Left lobe of liver (tissue), 2 donors: Measurements from ENCODE around the gene CHD9NB. TPM values are rescaled to one million over a fixed set of nuclear protein-coding genes. Genes with fewer than 3 reads are reported as not detected.
A peak's percentile ranks its signal among the peaks of the same experiment; 100 is the strongest.

Source experiments
- ATAC-seq: fragments of 200-7000 bp; cut with Tn5 transposase; one replicate; pipeline ENCODE4 v1.9.1; 2020; ENCODE audit warnings: mild to moderate bottlenecking, moderate library complexity
- DNase-seq: peaks from one replicate; pipeline ENCODE4 v3.0.0-alpha.2; 2020; ENCODE audit warnings: low spot score
- total RNA-seq: library from RNA; stranded (reverse); gene quantifications from one replicate; pipeline ENCODE4 v1.2.1, GENCODE V29; 2021
- donor health status: DM: no; HTN: no; CAD: no; lungs with moderate emphysema.
- donor health status: DM: no; HTN: yes; CAD: no.

Gene CHD9NB
- total RNA-seq, 1 donor from 2014 or later: 1.1 TPM

DNA sequence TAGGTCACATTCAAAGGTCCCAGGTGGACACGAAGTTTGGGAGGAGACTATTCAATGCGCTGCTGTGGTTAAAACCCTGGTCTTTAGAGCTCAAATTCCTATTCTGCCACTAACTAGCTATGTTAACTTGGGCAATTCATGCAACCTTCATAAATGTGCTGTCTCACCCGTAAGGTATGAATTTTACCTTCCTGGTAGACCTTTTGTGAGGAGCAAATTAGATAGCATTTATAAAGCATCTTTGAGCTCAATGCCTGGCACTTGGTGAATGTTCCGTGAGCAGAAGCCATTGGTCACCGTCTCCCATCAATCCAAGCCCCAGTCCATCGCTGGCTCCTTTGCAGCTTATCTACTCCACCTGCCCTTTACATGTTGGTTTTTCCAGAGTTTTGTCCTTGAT, 16.6 kb downstream of the CHD9NB start:
- ATAC-seq (no peak), DNase-seq (no peak)

DNA sequence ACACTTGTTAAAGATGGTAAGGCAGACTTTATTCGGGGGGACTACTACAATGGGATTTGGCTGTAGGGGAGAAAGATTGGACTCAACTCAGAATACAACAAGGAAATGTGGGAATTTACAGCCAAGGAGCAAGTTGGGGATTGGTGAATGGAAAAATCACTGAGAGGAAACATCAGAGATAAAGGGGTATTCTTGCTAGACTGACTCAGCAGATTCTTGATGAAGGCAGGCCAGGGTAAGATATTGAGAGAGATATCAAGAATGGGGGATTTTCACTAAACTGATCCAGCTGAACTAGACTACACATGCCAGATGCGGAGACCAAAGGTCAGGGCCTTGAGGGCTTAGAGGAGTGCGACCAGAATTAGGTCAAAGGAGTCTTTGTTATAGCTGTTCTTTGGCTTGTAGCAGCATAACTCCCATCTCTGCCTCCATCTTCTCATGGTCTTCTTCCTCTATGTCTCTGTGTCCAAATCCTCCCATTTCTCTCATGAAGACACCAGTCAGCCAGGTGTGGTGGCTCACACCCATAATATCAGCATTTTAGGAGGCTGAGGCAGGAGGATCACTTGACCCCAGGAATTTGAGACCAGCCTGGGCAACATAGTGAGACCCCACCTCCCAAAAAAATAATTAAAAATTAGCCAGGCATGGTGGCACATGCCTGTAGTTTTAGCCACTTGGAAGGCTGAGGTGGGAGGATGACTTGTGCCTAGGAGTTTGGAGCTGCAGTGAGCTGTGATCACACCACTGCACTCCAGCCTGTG, 17.3 kb downstream of the CHD9NB start:
- DNase-seq: no peak
- no peak for ATAC-seq

DNA sequence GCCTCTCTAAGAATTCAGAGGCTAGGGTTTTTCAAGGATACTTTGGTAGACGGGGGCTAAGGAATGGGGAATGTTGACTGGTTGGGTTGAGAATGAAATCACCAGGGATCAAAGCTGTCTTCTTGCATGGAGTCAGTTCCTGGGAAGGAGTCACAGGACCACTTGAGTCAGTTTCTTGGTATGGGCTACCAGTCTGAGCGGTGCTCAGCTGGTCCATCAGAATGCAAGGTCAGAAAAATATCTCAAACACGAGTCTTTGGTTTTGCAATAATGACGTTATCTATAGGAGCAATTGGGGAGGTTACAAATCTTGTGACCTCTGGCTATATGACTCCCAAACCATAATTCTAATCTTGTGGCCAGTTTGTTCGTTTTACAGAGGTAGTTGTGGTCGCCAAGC, 18.4 kb downstream of the CHD9NB start:
- no peak for ATAC-seq

DNA sequence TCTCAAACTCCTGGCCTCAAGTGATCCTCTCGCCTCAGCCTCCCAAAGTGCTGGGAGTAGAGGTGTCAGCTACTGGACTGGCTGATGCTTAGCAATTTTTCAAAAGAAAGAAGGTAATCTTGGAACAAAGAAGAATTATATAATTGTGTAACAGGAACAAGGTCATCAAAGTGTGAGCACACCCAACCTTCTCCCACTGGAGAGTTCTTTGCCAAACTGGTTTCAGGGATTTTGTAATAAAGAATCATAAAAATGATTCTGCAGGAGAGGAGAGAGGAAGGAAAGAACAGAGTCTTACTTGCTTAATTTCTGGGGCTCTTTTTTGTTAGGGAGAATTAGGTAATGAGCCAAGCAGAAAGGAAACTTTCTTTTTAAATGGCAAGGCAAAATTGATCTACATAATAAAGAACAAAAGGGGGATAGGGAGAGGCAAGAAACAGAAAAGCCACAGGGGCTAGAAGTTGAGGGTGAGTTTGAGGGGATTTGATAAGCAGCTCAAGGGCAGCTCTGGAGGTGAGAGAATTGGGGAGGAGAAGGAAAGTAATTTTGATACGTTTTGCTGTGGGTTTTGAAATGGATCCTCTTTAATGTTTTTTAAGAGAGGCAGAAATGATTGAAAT, 21.3 kb downstream of the CHD9NB start:
- ATAC-seq (no peak), DNase-seq (no peak)

More for the DNA sequence above, 18.4 kb downstream of the CHD9NB start:
- no peak for DNase-seq

DNA sequence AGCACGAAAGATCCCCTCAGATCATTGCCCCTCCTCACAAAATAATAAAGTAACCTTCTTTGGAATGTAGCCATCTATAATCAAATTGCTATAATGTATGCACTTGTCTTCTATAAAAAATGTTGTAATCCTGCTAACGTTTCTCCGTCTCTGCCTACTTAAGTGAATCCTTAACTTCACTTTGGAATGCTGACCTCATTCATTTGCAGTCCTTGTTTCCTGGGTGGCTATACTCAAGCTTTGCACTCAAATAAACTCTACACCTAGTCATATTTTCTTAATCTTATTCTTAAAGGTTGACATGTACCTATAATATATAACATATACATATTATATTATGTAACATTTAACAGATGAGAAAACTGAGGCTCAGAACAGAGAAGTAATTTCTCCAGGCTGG, 22.7 kb downstream of the CHD9NB start:
- ATAC-seq: no peak
- DNase-seq: no peak

DNA sequence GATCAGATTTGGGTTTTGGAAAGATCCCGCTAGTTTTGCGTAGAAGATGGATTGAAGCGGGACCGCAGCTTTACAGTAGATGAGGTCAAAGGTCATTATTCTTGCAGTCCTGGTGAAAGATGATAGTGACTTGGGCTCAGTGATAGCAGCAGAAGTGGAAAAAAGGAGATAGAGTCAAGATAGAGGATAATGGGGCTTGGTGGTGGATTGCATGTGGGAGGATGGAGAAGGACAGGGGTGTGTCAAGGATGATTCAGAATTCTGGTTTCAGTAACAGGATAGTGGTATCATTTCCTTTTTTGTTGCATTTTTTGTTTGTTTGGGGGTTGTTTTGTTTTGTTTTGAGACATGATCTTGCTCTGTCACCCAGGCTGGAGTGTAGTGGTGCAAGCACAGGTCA, 28.7 kb downstream of the CHD9NB start:
- DNase-seq (no peak), ATAC-seq (no peak)

DNA sequence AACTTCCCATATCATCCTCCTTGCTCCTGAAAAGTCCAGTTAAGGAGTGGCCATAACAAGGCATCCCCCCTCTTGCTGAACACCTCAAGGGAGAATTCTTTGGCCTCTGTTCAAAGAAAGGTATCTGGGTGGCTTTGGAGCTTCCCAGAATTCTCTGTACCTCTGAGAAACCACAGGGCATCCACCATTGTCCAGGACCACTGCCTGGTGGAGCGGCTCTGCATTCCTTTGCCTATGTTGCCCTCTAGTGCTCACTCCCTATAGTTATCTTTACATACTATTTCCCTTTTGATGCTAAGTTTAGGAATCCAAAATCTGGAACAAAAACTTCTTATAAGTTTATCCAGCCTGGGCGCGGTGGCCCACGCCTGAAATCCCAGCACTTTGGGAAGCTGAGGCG, 30.3 kb downstream of the CHD9NB start:
- no peak for DNase-seq
- ATAC-seq: peak; percentile 90

DNA sequence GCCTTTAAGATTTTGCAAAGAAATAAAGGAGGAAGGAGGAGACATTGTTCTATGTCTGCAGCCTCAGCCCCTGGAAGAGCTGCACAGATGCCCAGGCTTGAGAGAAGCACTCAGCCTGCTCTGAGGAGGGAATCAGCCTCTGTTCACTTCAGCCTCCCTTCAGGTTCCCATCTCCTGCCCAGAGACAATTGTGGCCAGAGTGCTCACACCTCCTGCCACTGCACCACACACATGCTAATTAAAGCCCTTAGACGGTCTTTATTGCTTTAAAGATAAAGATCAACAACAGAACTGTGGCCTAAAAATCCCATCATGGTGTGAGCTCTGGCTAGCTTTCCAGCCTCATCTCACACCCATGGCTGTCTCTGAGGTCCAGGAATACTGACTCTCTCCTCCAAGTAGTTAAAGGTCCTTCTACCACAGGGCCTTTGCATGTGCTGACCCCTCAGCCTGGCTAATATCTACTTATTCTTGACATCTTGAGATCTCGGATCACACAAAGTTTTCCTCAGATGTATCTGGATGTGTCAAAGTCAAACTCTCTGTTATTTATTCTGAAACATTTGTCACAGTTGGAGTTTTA, 33.8 kb downstream of the CHD9NB start:
- DNase-seq (no peak), ATAC-seq (no peak)

DNA sequence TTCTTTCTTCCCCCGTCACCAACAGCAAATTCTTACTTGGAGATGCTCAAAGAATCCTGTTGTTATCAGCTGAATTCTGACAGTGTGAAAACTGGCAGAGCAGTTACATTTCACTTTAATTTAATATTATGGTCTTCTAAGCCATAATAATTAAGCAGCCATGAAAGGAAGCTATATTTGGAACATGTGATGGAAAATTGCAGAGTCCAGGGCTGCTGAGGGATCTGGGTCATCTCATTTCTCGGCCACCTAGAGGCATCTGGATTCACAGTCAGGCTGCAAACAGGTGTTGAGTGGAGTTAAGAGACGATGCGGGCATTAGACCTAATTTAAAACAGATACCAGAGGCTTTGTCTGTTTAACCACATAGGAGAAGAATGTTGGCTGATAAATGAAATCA, 38.4 kb downstream of the CHD9NB start:
- ATAC-seq (no peak), DNase-seq (no peak)

DNA sequence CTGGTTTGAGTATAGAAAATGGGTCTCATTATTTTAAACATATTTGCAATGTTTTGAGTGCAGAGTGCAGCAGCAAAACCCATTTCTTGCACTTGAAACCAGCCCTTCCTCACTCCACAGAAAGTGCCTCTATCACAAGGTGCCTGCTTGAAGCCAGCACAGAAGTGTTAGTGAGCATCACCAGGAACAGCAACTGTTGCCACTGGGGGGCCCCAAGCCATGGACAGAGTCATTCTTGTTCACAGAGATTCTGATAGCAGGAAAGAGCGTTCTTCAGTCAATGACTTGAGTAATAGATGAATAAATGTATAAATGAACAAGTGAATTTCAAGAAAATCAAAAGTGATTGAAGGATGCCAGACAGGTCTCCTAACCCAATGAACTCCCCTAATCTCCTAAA, 45.6 kb downstream of the CHD9NB start:
- ATAC-seq: no peak
- no peak for DNase-seq

DNA sequence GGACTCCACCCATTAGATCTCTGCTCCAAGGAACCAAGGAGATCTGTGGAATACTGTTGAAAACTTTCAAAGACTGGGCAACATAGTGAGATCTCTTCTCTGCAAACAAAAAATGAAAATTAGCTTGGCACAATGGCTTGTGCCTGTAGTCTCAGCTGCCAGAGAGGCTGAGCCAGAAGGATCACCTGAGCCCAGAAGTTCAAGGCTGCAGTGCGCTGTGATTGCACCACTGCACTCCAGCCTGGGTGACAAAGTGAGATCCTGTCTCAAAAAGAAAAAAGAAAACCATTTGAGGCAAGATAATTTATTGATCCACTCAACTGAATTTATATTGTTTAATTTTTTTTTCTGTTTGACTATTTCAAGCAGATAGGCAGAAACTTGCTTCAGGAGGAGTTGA, 54.8 kb downstream of the CHD9NB start:
- DNase-seq (no peak), ATAC-seq (peak; percentile 34)

DNA sequence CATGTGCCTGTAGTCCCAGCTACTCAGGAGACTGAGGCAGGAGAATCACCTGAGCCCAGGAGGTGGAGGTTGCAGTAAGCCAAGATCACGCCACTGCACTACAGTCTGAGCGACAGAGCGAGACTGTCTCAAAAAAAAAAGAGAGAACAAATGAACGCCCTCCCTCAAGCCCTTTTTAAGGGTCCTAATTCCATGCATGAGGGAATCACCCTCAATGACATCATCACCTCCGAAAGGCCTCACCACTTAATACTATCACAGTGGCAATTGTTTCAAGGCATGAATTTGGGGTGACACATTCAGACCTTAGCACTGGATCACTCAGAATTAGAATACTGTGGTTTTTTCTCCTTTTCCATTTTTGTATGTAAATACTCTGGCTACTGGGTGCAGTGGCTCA, 57.8 kb downstream of the CHD9NB start:
- ATAC-seq: no peak

DNA sequence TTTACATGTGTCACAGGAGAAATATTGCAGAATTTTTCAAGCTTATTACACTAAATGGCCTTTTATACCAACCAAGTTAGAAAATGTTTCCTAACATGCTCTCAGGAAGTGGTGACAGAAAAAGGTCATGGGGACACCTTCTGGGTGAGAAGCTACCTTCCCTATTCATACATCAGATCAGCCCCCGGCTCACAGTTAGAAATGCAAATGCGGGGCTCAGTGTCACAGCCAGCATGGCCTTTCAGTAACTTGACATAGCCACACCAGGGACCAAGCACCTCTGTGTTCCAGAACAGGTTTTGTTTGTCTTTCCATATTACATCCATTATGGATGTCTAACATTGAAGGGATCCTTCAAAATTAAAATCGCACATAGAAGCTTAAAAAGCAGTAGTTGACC, 59.5 kb downstream of the CHD9NB start:
- no peak for DNase-seq
- no peak for ATAC-seq

More for the DNA sequence above, 57.8 kb downstream of the CHD9NB start:
- DNase-seq: no peak

DNA sequence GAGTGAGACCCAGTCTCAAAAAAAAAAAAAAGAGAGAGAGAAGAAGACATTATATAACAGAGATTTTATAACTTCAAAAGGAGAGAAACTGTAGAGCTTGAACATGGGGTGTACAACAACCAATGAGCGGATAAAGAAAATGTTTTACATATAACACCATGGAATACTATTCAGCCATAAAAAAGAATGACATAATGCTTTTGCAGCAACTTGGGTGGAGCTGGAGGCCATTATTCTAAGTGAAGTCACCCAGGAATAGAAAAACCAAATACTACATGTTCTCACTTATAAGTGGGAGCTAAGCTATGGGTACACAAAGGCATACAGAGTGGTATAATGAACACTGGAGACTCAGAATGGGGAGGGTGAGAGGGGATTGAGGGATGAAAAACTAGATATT, 61.1 kb downstream of the CHD9NB start:
- DNase-seq: no peak
- ATAC-seq: no peak

Other genes starting within 250 kb of the CHD9NB start
- 34.7 TPM for gene CHD9, start 2.1 kb upstream of the CHD9NB start, total RNA-seq